ENCODE measurements around the gene POU2AF2. TPM values are rescaled to one million over a fixed set of nuclear protein-coding genes. Genes with fewer than 3 reads are reported as not detected.
"Not testable (repeated sequence)": the region's sequence is repeated elsewhere in the genome, so short reads cannot be mapped to it uniquely, and the experiment has no call there.

Gene POU2AF2
- not detected for total RNA-seq
- long read RNA-seq, donor 1 = 0 reads
- long read RNA-seq, donor 2 = 0 reads

- intact Hi-C loops (cut with DNase I) = loop anchor here in 1 of 2 donors (5.0 kb wide), 1 partner anchor 1158 kb away; no protein-coding TSS in a partner anchor
- DNase-seq (ENCODE audit: low spot score) = no peak
Observed at GRCh38 chr11:111245425-111245824, at the start of gene POU2AF2. Gene POU2AF2, plus strand, starts transcription at chr11:111245725. Its CDS starts 129 bp downstream, at chr11:111245854.

GRCh38 chr11:111200010-111200534 is 45.5 kb upstream of the POU2AF2 start:
- DNase-seq (ENCODE audit: low spot score) = no peak
- intact Hi-C loops (cut with DNase I) = no loop called here

- intact Hi-C loops (cut with DNase I) = no loop called here
Observed at GRCh38 chr11:111204211-111204610, 41.3 kb upstream of the POU2AF2 start.

GRCh38 chr11:111205632-111206385 is 39.7 kb upstream of the POU2AF2 start:
- DNase-seq (ENCODE audit: low spot score) = no peak
- intact Hi-C loops (cut with DNase I) = no loop called here

More at GRCh38 chr11:111204211-111204610, 41.3 kb upstream of the POU2AF2 start:
- DNase-seq (ENCODE audit: low spot score) = no peak

- intact Hi-C loops (cut with DNase I) = no loop called here
- no peak for DNase-seq (ENCODE audit: low spot score)
Observed at GRCh38 chr11:111206472-111206871, 39.1 kb upstream of the POU2AF2 start.

GRCh38 chr11:111207213-111207612 is 38.3 kb upstream of the POU2AF2 start:
- DNase-seq (ENCODE audit: low spot score) = no peak
- intact Hi-C loops (cut with DNase I) = no loop called here

- intact Hi-C loops (cut with DNase I) = no loop called here
- no peak for DNase-seq (ENCODE audit: low spot score)
Observed at GRCh38 chr11:111209543-111210355, 35.8 kb upstream of the POU2AF2 start.

- no peak for DNase-seq (ENCODE audit: low spot score)
- intact Hi-C loops (cut with DNase I) = no loop called here
Observed at GRCh38 chr11:111213256-111213655, 32.3 kb upstream of the POU2AF2 start.

- no peak for DNase-seq (ENCODE audit: low spot score)
- intact Hi-C loops (cut with DNase I) = no loop called here
Observed at GRCh38 chr11:111220721-111221120, 24.8 kb upstream of the POU2AF2 start.

GRCh38 chr11:111221208-111221607 is 24.3 kb upstream of the POU2AF2 start:
- DNase-seq (ENCODE audit: low spot score) = no peak
- intact Hi-C loops (cut with DNase I) = no loop called here

GRCh38 chr11:111221936-111222335 is 23.6 kb upstream of the POU2AF2 start:
- DNase-seq (ENCODE audit: low spot score); intact Hi-C loops (cut with DNase I): not testable (repeated sequence)

GRCh38 chr11:111222821-111223455 is 22.6 kb upstream of the POU2AF2 start:
- DNase-seq (ENCODE audit: low spot score); intact Hi-C loops (cut with DNase I): not testable (repeated sequence)

GRCh38 chr11:111225881-111226280 is 19.6 kb upstream of the POU2AF2 start:
- intact Hi-C loops (cut with DNase I) = loop anchor here (5.0 kb wide), 2 partner anchors 514 to 764 kb away; partner anchors contain the start of gene ARHGAP20 (in 1 of the 2)
- DNase-seq (ENCODE audit: low spot score) = no peak

- intact Hi-C loops (cut with DNase I) = loop anchor here (5.0 kb wide), 2 partner anchors 517 to 767 kb away; partner anchors contain the start of gene ARHGAP20 (in 2 of the 2)
- DNase-seq (ENCODE audit: low spot score) = no peak
Observed at GRCh38 chr11:111229604-111230003, 15.9 kb upstream of the POU2AF2 start.

- DNase-seq (ENCODE audit: low spot score) = no peak
- intact Hi-C loops (cut with DNase I) = loop anchor here in 1 of 2 donors (5.0 kb wide), 1 partner anchor 518 kb away; the partner anchor contains the start of gene ARHGAP20
Observed at GRCh38 chr11:111230122-111230465, 15.4 kb upstream of the POU2AF2 start.

- no peak for DNase-seq (ENCODE audit: low spot score)
- intact Hi-C loops (cut with DNase I) = loop anchor here in 1 of 2 donors (5.0 kb wide), 1 partner anchor 520 kb away; the partner anchor contains the start of gene ARHGAP20
Observed at GRCh38 chr11:111231836-111232235, 13.7 kb upstream of the POU2AF2 start.

- intact Hi-C loops (cut with DNase I) = no loop called here
- no peak for DNase-seq (ENCODE audit: low spot score)
Observed at GRCh38 chr11:111236383-111236782, 9.1 kb upstream of the POU2AF2 start.

GRCh38 chr11:111237926-111238325 is 7.6 kb upstream of the POU2AF2 start:
- intact Hi-C loops (cut with DNase I) = no loop called here
- no peak for DNase-seq (ENCODE audit: low spot score)

- no peak for DNase-seq (ENCODE audit: low spot score)
- intact Hi-C loops (cut with DNase I) = loop anchor here in 1 of 2 donors (5.0 kb wide), 1 partner anchor 1160 kb away; no protein-coding TSS in a partner anchor
Observed at GRCh38 chr11:111246956-111247355, 1.4 kb downstream of the POU2AF2 start.

Measured in posterior vena cava (tissue), 2 donors.